Smooth muscle cell (in vitro differentiated cells): ENCODE measurements around the gene TSPO. TPM values are rescaled to one million over a fixed set of nuclear protein-coding genes. Genes with fewer than 3 reads are reported as not detected.

ENCODE experiments used
- DNase-seq: peaks from one replicate; lab custom pipeline; 2025; ENCODE audit not compliant: unreplicated experiment; lab: John Stamatoyannopoulos, UW
- H2AFZ ChIP-seq: fragments of 200-600 bp; sonication (generic); 2 replicates; pipeline ENCODE4 v1.6.0; 2016; ENCODE audit warnings: antibody characterized with exemption, low read depth, mild to moderate bottlenecking
- H3F3A ChIP-seq: fragments of 200-600 bp; sonication (generic); 2 replicates; pipeline ENCODE4 v1.6.0; 2017; ENCODE audit warnings: antibody characterized with exemption, low read depth
- H3K27ac ChIP-seq: fragments of 200-600 bp; sonication (generic); 2 replicates; pipeline ENCODE4 v1.5.1; 2016; ENCODE audit warnings: low read depth, mild to moderate bottlenecking
- H3K27me3 ChIP-seq: fragments of 200-600 bp; sonication (generic); 2 replicates; pipeline ENCODE4 v1.6.1; 2016; ENCODE audit warnings: low read depth, mild to moderate bottlenecking
- H3K36me3 ChIP-seq: fragments of 200-600 bp; sonication (generic); 2 replicates; pipeline ENCODE4 v1.5.1; 2016; ENCODE audit warnings: low read depth
- H3K4me1 ChIP-seq: fragments of 200-600 bp; sonication (generic); 2 replicates; pipeline ENCODE4 v1.5.1; 2016; ENCODE audit warnings: low read depth
- H3K4me2 ChIP-seq: fragments of 200-600 bp; sonication (generic); 2 replicates; pipeline ENCODE4 v1.6.0; 2016; ENCODE audit warnings: mild to moderate bottlenecking
- H3K4me3 ChIP-seq: fragments of 200-600 bp; sonication (generic); 2 replicates; pipeline ENCODE4 v1.5.1; 2016; ENCODE audit warnings: mild to moderate bottlenecking
- H3K79me2 ChIP-seq: fragments of 200-600 bp; sonication (generic); 2 replicates; pipeline ENCODE4 v1.6.0; 2016; ENCODE audit warnings: low read depth, mild to moderate bottlenecking
- H3K9ac ChIP-seq: fragments of 200-600 bp; sonication (generic); 2 replicates; pipeline ENCODE4 v1.6.0; 2016; ENCODE audit warnings: low read depth
- H3K9me3 ChIP-seq: fragments of 200-600 bp; sonication (generic); replicated peaks from 2 replicates; pipeline ENCODE4 v1.5.1; 2016; ENCODE audit warnings: low read depth
- H4K20me1 ChIP-seq: fragments of 200-600 bp; sonication (generic); 2 replicates; pipeline ENCODE4 v1.6.0; 2016; ENCODE audit warnings: low read depth
- WGBS: methylation state at CpG from one replicate; pipeline ENCODE4 v1.1.7; 2016; ENCODE audit warnings: low lambda C conversion rate; 5-methylcytosine and 5-hydroxymethylcytosine counted together
- polyA plus RNA-seq: library from polyadenylated mRNA; unstranded; fragments of >200 nt; fragmentation: Nextera tagmentation; extraction: Ambion mirVana; gene quantifications from 2 replicates; pipeline ENCODE4 v1.2.1, GENCODE V29; 2016
- total RNA-seq: library from RNA; depleted of rRNA; stranded (reverse); fragments of >200 nt; gene quantifications from 2 replicates; pipeline ENCODE4 v1.2.3, GENCODE V29; 2014
- TF ChIP-seq, protein P1 (sequence below): fragments of 200-600 bp; sonication (generic); IDR thresholded peaks from 2 replicates; pipeline ENCODE4 v1.5.1; 2017; ENCODE audit warnings: borderline replicate concordance, mild to moderate bottlenecking, antibody characterized with exemption; ENCODE audit not compliant: insufficient read depth, poor library complexity, severe bottlenecking

TSPO gene
- total and polyA plus RNA-seq, 2 experiments from 2014 or later = 170 to 251 TPM

DNA sequence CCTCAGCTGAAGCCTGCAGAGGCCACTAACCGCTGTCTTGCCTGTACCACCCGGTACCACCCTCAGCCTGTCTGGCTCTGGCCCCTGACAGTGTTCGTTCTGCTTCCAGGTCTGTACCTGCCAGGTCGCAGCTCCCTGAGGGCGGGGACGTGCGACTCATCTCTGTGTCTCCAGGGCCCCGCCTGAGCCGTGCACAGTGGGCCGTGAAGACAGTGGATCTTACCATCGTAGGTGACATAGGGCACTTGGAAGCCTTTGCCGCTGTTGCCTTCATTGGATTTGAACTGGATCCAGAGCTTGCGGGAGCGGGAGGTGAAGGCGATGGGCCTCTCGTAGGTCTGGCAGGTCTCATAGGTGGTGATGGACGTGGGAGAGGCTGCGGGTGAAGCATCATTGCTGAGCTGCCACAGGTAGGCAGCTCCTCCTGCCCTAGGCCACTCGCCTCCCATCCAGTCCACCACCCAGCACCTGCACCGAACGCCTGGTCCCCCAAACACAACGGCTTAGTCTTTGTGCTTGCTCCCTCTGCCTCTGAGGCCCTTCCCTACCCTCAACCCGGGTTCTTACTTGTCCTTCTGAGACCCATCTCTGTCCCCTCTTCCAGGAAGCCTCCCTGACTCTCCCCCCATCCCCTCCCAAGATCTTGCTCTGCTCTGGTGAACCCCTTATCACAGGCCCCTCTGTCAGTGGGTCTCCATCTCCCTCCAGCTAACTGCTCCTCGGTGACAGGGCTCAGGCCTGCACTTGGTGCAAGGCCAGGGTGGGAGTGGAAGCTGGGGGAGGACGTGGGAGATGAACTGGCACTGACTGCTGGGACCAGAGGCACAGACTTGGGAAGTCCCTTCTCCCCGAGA, 56.7 kb downstream of the TSPO start:
- no peaks in the 10 kb centered on the region for H3K4me1 ChIP-seq
- H3K4me3 ChIP-seq = no peak overlapping the region
- DNase-seq = no peak
- 88% methylated on average over 26 of the region's 26 CpGs for WGBS
- H3K79me2 ChIP-seq = no peaks in the 10 kb centered on the region
- no peaks in the 10 kb centered on the region for H3K36me3 ChIP-seq
- H3K4me2 ChIP-seq = no peak overlapping the region
- no peaks in the 10 kb centered on the region for H4K20me1 ChIP-seq
- H3K27ac ChIP-seq = no peak overlapping the region
- TF ChIP-seq, protein P1, sequence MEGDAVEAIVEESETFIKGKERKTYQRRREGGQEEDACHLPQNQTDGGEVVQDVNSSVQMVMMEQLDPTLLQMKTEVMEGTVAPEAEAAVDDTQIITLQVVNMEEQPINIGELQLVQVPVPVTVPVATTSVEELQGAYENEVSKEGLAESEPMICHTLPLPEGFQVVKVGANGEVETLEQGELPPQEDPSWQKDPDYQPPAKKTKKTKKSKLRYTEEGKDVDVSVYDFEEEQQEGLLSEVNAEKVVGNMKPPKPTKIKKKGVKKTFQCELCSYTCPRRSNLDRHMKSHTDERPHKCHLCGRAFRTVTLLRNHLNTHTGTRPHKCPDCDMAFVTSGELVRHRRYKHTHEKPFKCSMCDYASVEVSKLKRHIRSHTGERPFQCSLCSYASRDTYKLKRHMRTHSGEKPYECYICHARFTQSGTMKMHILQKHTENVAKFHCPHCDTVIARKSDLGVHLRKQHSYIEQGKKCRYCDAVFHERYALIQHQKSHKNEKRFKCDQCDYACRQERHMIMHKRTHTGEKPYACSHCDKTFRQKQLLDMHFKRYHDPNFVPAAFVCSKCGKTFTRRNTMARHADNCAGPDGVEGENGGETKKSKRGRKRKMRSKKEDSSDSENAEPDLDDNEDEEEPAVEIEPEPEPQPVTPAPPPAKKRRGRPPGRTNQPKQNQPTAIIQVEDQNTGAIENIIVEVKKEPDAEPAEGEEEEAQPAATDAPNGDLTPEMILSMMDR = no peak
- no peak overlapping the region for H2AFZ ChIP-seq
- H3K27me3 ChIP-seq = no peaks in the 10 kb centered on the region
- no peaks in the 10 kb centered on the region for H3F3A ChIP-seq
- H3K9ac ChIP-seq = no peak overlapping the region
- no peaks in the 10 kb centered on the region for H3K9me3 ChIP-seq

DNA sequence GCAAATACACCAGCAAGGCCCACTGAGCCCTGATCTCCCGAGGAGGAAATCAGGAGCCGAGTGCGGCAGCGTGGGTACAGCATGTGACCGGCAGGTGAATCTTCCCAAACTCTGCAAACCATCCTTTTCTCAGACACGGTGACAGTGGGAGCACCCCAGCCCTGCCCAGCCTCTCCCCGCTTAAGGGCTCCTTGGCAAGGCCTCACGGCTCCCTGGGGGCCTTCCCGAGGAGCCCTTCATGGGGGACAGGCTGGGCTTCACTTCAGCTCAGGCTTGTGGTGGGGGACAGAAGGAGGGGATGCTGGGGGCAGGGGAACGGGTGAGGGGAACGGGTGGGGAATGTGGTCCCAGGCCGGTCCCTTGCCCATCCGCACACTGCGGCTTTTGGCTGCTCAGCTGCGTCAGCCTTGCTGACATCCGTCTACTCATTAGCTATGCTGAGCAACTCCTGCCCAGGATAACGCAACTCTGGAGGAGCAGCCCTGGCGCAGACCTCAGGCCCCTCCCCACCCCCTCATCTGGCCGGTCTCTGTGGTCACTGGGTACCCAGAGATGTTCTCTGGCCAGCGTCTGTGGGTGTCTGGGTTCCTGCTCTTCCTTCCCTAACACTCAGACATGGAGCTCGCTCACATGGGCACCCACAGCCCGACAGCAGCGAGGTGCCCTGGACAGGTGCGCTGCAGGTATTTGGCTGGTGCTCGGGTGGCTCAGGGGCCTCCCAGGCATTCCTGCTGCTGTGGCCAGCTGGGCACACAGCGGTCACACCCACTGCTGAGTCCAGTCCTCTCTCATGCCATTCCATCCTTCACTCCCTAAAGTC, 57.6 kb downstream of the TSPO start:
- 97% methylated on average over 26 of the region's 26 CpGs for WGBS
- H4K20me1 ChIP-seq = no peaks in the 10 kb centered on the region
- no peaks in the 10 kb centered on the region for H3K4me1 ChIP-seq
- no peaks in the 10 kb centered on the region for H3K36me3 ChIP-seq
- no peaks in the 10 kb centered on the region for H3K79me2 ChIP-seq
- no peak overlapping the region for H3K4me3 ChIP-seq
- no peak overlapping the region for H3K4me2 ChIP-seq
- no peaks in the 10 kb centered on the region for H3K27me3 ChIP-seq
- TF ChIP-seq, protein P1 = no peak
- H2AFZ ChIP-seq = no peak overlapping the region
- H3F3A ChIP-seq = no peaks in the 10 kb centered on the region
- H3K9me3 ChIP-seq = no peaks in the 10 kb centered on the region
- no peak for DNase-seq
- no peak overlapping the region for H3K27ac ChIP-seq
- no peak overlapping the region for H3K9ac ChIP-seq

DNA sequence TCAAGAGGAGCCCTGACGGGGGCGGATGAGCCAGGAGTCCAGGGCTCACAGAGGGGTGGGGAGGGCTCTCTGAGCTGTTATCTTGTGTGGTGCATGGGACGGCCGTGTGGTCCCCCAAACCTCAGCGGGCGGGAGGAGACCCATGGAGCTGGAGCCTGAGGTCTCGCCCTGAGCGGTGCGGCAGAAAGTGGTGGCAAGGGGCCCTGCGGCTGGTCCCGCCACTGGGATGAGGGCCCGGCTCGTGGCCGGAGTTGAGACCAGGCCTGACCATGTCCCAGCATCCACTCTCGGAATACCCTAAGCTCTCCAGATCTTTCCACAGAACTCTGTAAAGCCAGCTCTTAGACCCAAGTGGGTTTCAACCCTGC, 58.1 kb downstream of the TSPO start:
- TF ChIP-seq, protein P1 = no peak
- H3K36me3 ChIP-seq = no peaks in the 10 kb centered on the region
- H3K4me3 ChIP-seq = no peak overlapping the region
- no peaks in the 10 kb centered on the region for H3K79me2 ChIP-seq
- no peak overlapping the region for H3K27ac ChIP-seq
- WGBS = 95% methylated on average over 15 of the region's 15 CpGs
- no peak for DNase-seq
- H3K4me2 ChIP-seq = no peak overlapping the region
- H3K4me1 ChIP-seq = no peaks in the 10 kb centered on the region
- no peaks in the 10 kb centered on the region for H3K27me3 ChIP-seq
- no peaks in the 10 kb centered on the region for H3K9me3 ChIP-seq
- H2AFZ ChIP-seq = no peak overlapping the region
- H3F3A ChIP-seq = no peaks in the 10 kb centered on the region
- H3K9ac ChIP-seq = no peak overlapping the region
- no peaks in the 10 kb centered on the region for H4K20me1 ChIP-seq
